Endodermal cell (in vitro differentiated cells): ENCODE measurements around the gene ECHS1. TPM values are rescaled to one million over a fixed set of nuclear protein-coding genes. Genes with fewer than 3 reads are reported as not detected.

ENCODE experiments used
- DNase-seq: peaks from one replicate; pipeline ENCODE4 v3.0.0-alpha.2; 2017
- H3K27ac ChIP-seq: 2 replicates; pipeline ENCODE4 v1.5.1; 2013; ENCODE audit warnings: mild to moderate bottlenecking, low read depth, low read length, moderate library complexity
- H3K27me3 ChIP-seq: 2 replicates; pipeline ENCODE4 v1.6.1; 2013; ENCODE audit warnings: mild to moderate bottlenecking, low read length, moderate library complexity; ENCODE audit not compliant: insufficient read depth, control insufficient read depth, poor library complexity, severe bottlenecking
- H3K36me3 ChIP-seq: 2 replicates; pipeline ENCODE4 v1.7.0; 2013; ENCODE audit warnings: mild to moderate bottlenecking, low read length, moderate library complexity; ENCODE audit not compliant: control insufficient read depth, insufficient read depth
- H3K4me1 ChIP-seq: one replicate; pipeline ENCODE4 v1.7.0; 2013; ENCODE audit warnings: low read length; ENCODE audit not compliant: control insufficient read depth, insufficient read depth
- H3K4me3 ChIP-seq: 2 replicates; pipeline ENCODE4 v1.5.1; 2013; ENCODE audit warnings: mild to moderate bottlenecking, low read length, moderate library complexity
- H3K9ac ChIP-seq: 2 replicates; pipeline ENCODE4 v1.6.1; 2013; ENCODE audit warnings: mild to moderate bottlenecking, low read length, moderate library complexity; ENCODE audit not compliant: poor library complexity, severe bottlenecking; ENCODE audit errors: extremely low read depth
- H3K9me3 ChIP-seq: 2 replicates; pipeline ENCODE4 v1.6.1; 2013; ENCODE audit warnings: mild to moderate bottlenecking, low read length, moderate library complexity; ENCODE audit not compliant: control insufficient read depth
- H3K27ac Mint-ChIP-seq: 2 replicates; pipeline ENCODE4 v1.8.0; 2020; ENCODE audit warnings: mixed read lengths
- H3K27me3 Mint-ChIP-seq: 2 replicates; pipeline ENCODE4 v1.8.0; 2021; ENCODE audit warnings: mild to moderate bottlenecking, mixed read lengths; ENCODE audit not compliant: insufficient read depth
- H3K36me3 Mint-ChIP-seq: 2 replicates; pipeline ENCODE4 v1.8.0; 2020; ENCODE audit warnings: low read depth, mixed read lengths
- H3K4me1 Mint-ChIP-seq: 2 replicates; pipeline ENCODE4 v1.8.0; 2020; ENCODE audit warnings: mixed read lengths
- H3K4me3 Mint-ChIP-seq: 2 replicates; pipeline ENCODE4 v1.8.0; 2020; ENCODE audit warnings: mild to moderate bottlenecking, moderate library complexity, mixed read lengths
- H3K9me3 Mint-ChIP-seq: 2 replicates; pipeline ENCODE4 v1.8.0; 2020; ENCODE audit warnings: mild to moderate bottlenecking, mixed read lengths
- WGBS, 2 experiments: methylation state at CpG; one replicate each; pipeline versions ENCODE4 v1.1.5 to v1.1.7; 2013; ENCODE audit warnings: missing lambda C conversion rate in 2 of 2, mixed read lengths in 1 of 2; ENCODE audit not compliant: insufficient coverage in 1 of 2, insufficient read length in 1 of 2; 5-methylcytosine and 5-hydroxymethylcytosine counted together
- total RNA-seq, 2 donors: library from RNA; stranded (reverse); fragmentation: NEBNext Ultra II Directional in 1 of 2; extraction: Animal tissue kit (Norgen Biotek cat#: 25700) in 1 of 2; gene quantifications; 2 replicates in 1 of 2; 3 replicates in 1 of 2; pipeline ENCODE4 v1.2.1, GENCODE V29; 2021
- TF ChIP-seq, protein P1 (sequence below): fragments of 200-600 bp; sonication (generic); conservative IDR thresholded peaks from 2 replicates; pipeline ENCODE4 v1.5.0; 2021; ENCODE audit warnings: antibody characterized with exemption, mild to moderate bottlenecking

The ECHS1 gene
- total RNA-seq, 2 donors from 2014 or later, result 92.3 to 102 TPM

DNA sequence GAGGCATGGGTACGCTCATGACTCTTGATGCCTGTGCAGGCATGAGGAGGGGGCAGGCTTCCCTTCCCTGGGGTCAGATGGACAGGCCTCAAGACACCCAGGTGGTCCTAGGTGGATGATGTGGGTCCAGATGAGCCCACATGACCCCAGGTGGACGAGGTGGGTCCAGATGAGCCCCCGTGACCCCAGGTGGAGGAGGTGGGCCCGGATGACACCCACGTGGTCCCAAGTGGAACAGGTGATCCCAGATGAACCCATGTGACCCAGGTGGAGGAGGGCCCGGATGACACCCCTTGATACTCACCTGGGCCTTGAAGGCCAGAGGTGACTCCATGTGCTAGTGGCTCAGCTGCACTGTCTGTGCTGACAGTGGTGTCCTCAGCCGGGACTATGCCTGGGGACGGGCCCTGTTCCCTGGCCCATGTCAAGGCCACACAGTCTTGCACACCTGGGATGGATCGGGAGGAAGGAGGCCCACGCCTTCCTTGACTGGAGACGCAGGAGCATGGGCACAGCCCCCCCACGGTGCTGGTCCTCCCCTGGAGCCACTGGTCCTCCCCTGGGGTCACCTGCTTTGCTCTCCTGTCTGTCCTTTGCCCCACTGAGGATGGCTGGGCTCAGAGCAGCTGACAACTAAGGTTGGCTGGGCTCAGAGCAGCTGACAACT is 22.7 kb downstream of the ECHS1 start:
- no peak for DNase-seq
- H3K27me3 Mint-ChIP-seq, result peaks cover 7% of the 10 kb centered on the region
- 87 to 90% methylated on average over 7 to 12 of the region's 12 CpGs for WGBS, 2 experiments
- H3K4me3 Mint-ChIP-seq, result no peak overlapping the region
- Histone ChIP-seq H3K27ac (no peak overlapping the region), H3K36me3 (peaks cover 11% of the 10 kb centered on the region), H3K4me1 (no peaks in the 10 kb centered on the region), H3K27me3 (no peaks in the 10 kb centered on the region), H3K4me3 (no peak overlapping the region), H3K9me3 (no peaks in the 10 kb centered on the region), H3K9ac (no peak overlapping the region)
- no peaks in the 10 kb centered on the region for H3K9me3 Mint-ChIP-seq
- H3K36me3 Mint-ChIP-seq, result peaks cover under 1% of the 10 kb centered on the region
- TF ChIP-seq, protein P1, sequence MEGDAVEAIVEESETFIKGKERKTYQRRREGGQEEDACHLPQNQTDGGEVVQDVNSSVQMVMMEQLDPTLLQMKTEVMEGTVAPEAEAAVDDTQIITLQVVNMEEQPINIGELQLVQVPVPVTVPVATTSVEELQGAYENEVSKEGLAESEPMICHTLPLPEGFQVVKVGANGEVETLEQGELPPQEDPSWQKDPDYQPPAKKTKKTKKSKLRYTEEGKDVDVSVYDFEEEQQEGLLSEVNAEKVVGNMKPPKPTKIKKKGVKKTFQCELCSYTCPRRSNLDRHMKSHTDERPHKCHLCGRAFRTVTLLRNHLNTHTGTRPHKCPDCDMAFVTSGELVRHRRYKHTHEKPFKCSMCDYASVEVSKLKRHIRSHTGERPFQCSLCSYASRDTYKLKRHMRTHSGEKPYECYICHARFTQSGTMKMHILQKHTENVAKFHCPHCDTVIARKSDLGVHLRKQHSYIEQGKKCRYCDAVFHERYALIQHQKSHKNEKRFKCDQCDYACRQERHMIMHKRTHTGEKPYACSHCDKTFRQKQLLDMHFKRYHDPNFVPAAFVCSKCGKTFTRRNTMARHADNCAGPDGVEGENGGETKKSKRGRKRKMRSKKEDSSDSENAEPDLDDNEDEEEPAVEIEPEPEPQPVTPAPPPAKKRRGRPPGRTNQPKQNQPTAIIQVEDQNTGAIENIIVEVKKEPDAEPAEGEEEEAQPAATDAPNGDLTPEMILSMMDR, result no peak
- H3K4me1 Mint-ChIP-seq, result peaks cover 7% of the 10 kb centered on the region
- H3K27ac Mint-ChIP-seq, result no peak overlapping the region

DNA sequence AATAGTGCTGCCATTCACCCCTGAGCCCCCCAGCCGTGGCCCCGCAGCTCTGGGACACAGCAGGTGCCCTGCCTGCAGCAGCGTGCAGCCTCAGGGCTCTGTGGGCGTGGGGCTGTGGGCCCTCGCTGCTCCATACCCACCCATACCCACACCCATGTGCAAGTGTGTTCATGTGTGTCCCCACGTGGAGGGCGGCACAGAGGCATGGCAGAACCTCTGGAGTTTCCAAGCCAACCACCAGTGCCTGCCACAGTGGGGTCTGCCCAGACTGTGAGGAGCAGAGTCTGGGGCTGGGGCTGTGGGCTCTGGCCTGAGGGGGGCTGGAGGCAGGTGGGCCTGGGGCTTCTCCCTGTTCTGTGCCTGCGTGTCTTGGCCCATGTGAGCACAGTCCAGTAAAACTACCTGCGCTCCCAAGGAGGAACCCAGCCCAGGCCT is 23.6 kb downstream of the ECHS1 start:
- WGBS, 2 experiments, result 91 to 93% methylated on average over 2 to 9 of the region's 9 CpGs
- Mint-ChIP-seq H3K27me3 (peaks cover 16% of the 10 kb centered on the region), H3K27ac (no peak overlapping the region), H3K9me3 (no peaks in the 10 kb centered on the region), H3K36me3 (no peaks in the 10 kb centered on the region), H3K4me1 (peaks cover 7% of the 10 kb centered on the region), H3K4me3 (no peak overlapping the region)
- Histone ChIP-seq H3K4me3 (no peak overlapping the region), H3K27me3 (no peaks in the 10 kb centered on the region), H3K4me1 (no peaks in the 10 kb centered on the region), H3K9ac (no peak overlapping the region), H3K36me3 (peaks cover 3% of the 10 kb centered on the region), H3K9me3 (no peaks in the 10 kb centered on the region), H3K27ac (no peak overlapping the region)
- DNase-seq, result no peak
- TF ChIP-seq, protein P1, result no peak

DNA sequence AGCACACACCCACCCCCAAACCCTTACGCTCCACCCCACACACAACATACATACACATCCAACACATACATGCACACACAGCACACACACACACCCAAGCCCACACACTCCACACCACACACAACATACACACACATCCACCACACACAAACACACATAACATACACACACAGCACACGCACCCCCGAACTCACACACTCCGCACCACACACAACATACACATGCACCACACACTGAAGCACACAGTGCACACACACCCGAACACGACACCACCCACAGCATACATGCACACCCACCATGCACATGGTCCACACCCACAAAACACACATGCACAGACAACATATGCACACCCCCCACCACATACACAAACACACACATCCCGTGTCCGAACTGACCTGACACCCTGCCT is 24.0 kb downstream of the ECHS1 start:
- Mint-ChIP-seq H3K4me3 (no peak overlapping the region), H3K4me1 (peaks cover 7% of the 10 kb centered on the region), H3K36me3 (no peaks in the 10 kb centered on the region), H3K27ac (no peak overlapping the region), H3K9me3 (no peaks in the 10 kb centered on the region), H3K27me3 (peaks cover 20% of the 10 kb centered on the region)
- H3K9me3 ChIP-seq, result no peaks in the 10 kb centered on the region
- TF ChIP-seq, protein P1, result no peak
- H3K4me1 ChIP-seq, result no peaks in the 10 kb centered on the region
- 83 to 93% methylated on average over 1 to 8 of the region's 8 CpGs for WGBS, 2 experiments
- no peak overlapping the region for H3K9ac ChIP-seq
- H3K27me3 ChIP-seq, result no peaks in the 10 kb centered on the region
- H3K36me3 ChIP-seq, result peaks cover 1% of the 10 kb centered on the region
- no peak overlapping the region for H3K27ac ChIP-seq
- H3K4me3 ChIP-seq, result no peak overlapping the region
- DNase-seq, result no peak
